MCF 10A (cell line): ENCODE results near the gene PPFIBP1. TPM values are rescaled to one million over a fixed set of nuclear protein-coding genes. Genes with fewer than 3 reads are reported as not detected.
A peak's percentile ranks its signal among the peaks of the same experiment; 100 is the strongest.

Experiments used
- BruUV-seq: library from RNA; stranded (reverse); fragments of 400-500 nt; replicated peaks from 2 replicates; lab custom pipeline; 2021; lab: Mats Ljungman, UMichigan
- CTCF ChIA-PET: fragments of 300-600 bp; sonication (Branson Sonifier 250); formaldehyde crosslinking; extraction: SDS; loops from one replicate; lab custom pipeline; 2021; ENCODE audit warnings: antibody characterized with exemption, inconsistent platforms; lab: Yijun Ruan, JAX
- POLR2A ChIA-PET: fragments of 300-600, 350-650 bp; sonication (Branson Sonifier 250); formaldehyde crosslinking; extraction: SDS; loops from one replicate; lab custom pipeline; 2020; ENCODE audit warnings: antibody characterized with exemption, inconsistent platforms; lab: Yijun Ruan, JAX
- DNase-seq: peaks from one replicate; pipeline ENCODE4 v3.0.0-alpha.2; 2018; ENCODE audit not compliant: unreplicated experiment
- H3K27ac Mint-ChIP-seq: one replicate; pipeline ENCODE4 v1.8.0; 2022; ENCODE audit warnings: mild to moderate bottlenecking, low read depth, mixed read lengths; ENCODE audit not compliant: unreplicated experiment
- H3K27me3 Mint-ChIP-seq: one replicate; pipeline ENCODE4 v1.8.0; 2022; ENCODE audit warnings: mixed read lengths; ENCODE audit not compliant: insufficient read depth, unreplicated experiment
- H3K36me3 Mint-ChIP-seq: one replicate; pipeline ENCODE4 v1.8.0; 2022; ENCODE audit warnings: mild to moderate bottlenecking, moderate library complexity, mixed read lengths; ENCODE audit not compliant: insufficient read depth, unreplicated experiment
- H3K4me1 Mint-ChIP-seq: one replicate; pipeline ENCODE4 v1.8.0; 2022; ENCODE audit warnings: mixed read lengths; ENCODE audit not compliant: insufficient read depth, unreplicated experiment
- H3K4me3 Mint-ChIP-seq: one replicate; pipeline ENCODE4 v1.8.0; 2022; ENCODE audit warnings: mild to moderate bottlenecking, moderate library complexity, mixed read lengths; ENCODE audit not compliant: unreplicated experiment
- H3K9me3 Mint-ChIP-seq: one replicate; pipeline ENCODE4 v1.8.0; 2022; ENCODE audit warnings: mixed read lengths; ENCODE audit not compliant: unreplicated experiment
- intact Hi-C: fragments of 100-400 bp; cut with micrococcal nuclease; formaldehyde crosslinking; loops from 2 replicates; pipeline ENCODE4 v1.14.1; 2022
- total RNA-seq: library from RNA; stranded (reverse); gene quantifications from 2 replicates; pipeline ENCODE4 v1.2.3, GENCODE V29; 2022
- TF ChIP-seq, protein P1 (sequence below): fragments of 200-600 bp; IDR thresholded peaks from one replicate; pipeline ENCODE4 v1.8.0; 2022; ENCODE audit warnings: antibody characterized with exemption, mild to moderate bottlenecking; ENCODE audit not compliant: unreplicated experiment

Gene PPFIBP1
- total RNA-seq, 1 experiment from 2014 or later, result 82.6 TPM

- intact Hi-C loops, result no loop called here
- Mint-ChIP-seq H3K27ac (peak overlapping the region; percentile 55), H3K4me1 (peaks cover 8% of the 10 kb centered on the region), H3K27me3 (no peaks in the 10 kb centered on the region), H3K9me3 (peaks cover 14% of the 10 kb centered on the region), H3K36me3 (no peaks in the 10 kb centered on the region), H3K4me3 (no peak overlapping the region)
- CTCF ChIA-PET, result interaction anchor here (1.1 kb wide), 1 partner anchor 11 kb away, joined by 3 read pairs; no protein-coding TSS in a partner anchor
- POLR2A ChIA-PET, result interaction anchor here (0.6 to 1.7 kb wide), 3 partner anchors 22 to 80 kb away, joined by 3 to 4 read pairs (median 4); partner anchors contain the start of gene PPFIBP1
- BruUV-seq, result no TSS peak
- TF ChIP-seq, protein P1, sequence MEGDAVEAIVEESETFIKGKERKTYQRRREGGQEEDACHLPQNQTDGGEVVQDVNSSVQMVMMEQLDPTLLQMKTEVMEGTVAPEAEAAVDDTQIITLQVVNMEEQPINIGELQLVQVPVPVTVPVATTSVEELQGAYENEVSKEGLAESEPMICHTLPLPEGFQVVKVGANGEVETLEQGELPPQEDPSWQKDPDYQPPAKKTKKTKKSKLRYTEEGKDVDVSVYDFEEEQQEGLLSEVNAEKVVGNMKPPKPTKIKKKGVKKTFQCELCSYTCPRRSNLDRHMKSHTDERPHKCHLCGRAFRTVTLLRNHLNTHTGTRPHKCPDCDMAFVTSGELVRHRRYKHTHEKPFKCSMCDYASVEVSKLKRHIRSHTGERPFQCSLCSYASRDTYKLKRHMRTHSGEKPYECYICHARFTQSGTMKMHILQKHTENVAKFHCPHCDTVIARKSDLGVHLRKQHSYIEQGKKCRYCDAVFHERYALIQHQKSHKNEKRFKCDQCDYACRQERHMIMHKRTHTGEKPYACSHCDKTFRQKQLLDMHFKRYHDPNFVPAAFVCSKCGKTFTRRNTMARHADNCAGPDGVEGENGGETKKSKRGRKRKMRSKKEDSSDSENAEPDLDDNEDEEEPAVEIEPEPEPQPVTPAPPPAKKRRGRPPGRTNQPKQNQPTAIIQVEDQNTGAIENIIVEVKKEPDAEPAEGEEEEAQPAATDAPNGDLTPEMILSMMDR, result no peak
- DNase-seq, result no peak
Measured at GRCh38 chr12:27604431-27604830, 80.4 kb downstream of the PPFIBP1 start.

DNA sequence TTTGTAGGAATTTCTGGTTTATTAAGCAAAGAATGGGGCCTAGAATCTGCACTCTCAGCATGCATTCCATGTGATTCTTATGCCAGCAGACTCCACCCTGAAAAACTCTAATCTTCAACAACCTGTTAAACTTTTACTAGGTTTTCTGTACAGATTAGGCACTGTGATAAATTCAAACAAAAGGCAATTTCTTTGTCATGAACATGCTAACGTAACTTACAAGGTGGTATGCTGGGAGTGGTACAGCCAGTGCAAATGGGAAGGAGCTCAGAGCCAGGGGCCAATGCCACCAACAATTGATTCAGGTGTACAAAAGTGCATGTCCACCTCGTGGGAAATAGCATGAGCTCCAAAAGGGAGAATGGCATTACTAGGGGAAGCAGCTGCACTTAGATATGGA lies 83.0 kb downstream of the PPFIBP1 start:
- BruUV-seq, result no TSS peak
- Mint-ChIP-seq H3K4me1 (peaks cover 26% of the 10 kb centered on the region), H3K27me3 (no peaks in the 10 kb centered on the region), H3K4me3 (no peak overlapping the region), H3K36me3 (no peaks in the 10 kb centered on the region), H3K9me3 (peaks cover 14% of the 10 kb centered on the region), H3K27ac (no peak overlapping the region)
- POLR2A ChIA-PET, result interaction anchor here (0.5 to 1.3 kb wide), 2 partner anchors 14 to 84 kb away, joined by 3 read pairs; no protein-coding TSS in a partner anchor
- no peak for DNase-seq
- TF ChIP-seq, protein P1, result no peak
- intact Hi-C loops, result no loop called here
- CTCF ChIA-PET, result interaction anchor here (1.9 kb wide), 1 partner anchor 173 kb away, joined by 9 read pairs; no protein-coding TSS in a partner anchor

- intact Hi-C loops, result no loop called here
- TF ChIP-seq, protein P1, result no peak
- CTCF ChIA-PET, result interaction anchor here (1.9 kb wide), 1 partner anchor 173 kb away, joined by 9 read pairs; no protein-coding TSS in a partner anchor
Measured at GRCh38 chr12:27607591-27607990, 83.6 kb downstream of the PPFIBP1 start.

DNA sequence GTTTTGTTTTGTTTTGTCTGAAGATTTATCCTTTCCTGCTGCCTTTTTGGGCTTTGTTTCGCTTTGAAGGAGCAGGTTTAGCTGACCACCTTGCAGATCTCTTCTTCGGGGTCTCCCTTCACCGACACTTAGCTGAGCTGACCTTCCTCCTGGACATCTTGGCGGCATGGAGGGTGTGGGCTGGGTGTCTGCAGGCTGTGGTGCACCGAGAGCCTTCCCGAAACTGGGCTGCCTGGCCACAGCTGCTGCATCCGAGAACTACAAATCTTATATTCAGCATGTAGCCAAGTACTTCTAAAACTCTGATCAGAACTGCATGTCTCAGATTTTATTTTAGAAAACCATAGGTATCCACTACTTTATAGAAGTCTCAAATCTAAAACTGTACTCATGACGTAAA lies 84.9 kb downstream of the PPFIBP1 start:
- BruUV-seq, result no TSS peak
- H3K27ac Mint-ChIP-seq, result peak overlapping the region; percentile 89
- peaks cover 27% of the 10 kb centered on the region for H3K4me1 Mint-ChIP-seq
- no peak overlapping the region for H3K4me3 Mint-ChIP-seq
- intact Hi-C loops, result no loop called here
- no peak for DNase-seq
- peaks cover under 1% of the 10 kb centered on the region for H3K36me3 Mint-ChIP-seq
- ChIA-PET POLR2A (interaction anchor here (0.7 to 0.8 kb wide), 2 partner anchors 10 to 67 kb away, joined by 3 to 4 read pairs; no protein-coding TSS in a partner anchor), CTCF (no interaction called here)
- H3K9me3 Mint-ChIP-seq, result peaks cover 11% of the 10 kb centered on the region
- TF ChIP-seq, protein P1, result no peak
- no peaks in the 10 kb centered on the region for H3K27me3 Mint-ChIP-seq

More at GRCh38 chr12:27607591-27607990, 83.6 kb downstream of the PPFIBP1 start:
- POLR2A ChIA-PET, result no interaction called here
- Mint-ChIP-seq H3K4me3 (no peak overlapping the region), H3K27me3 (no peaks in the 10 kb centered on the region), H3K4me1 (peaks cover 27% of the 10 kb centered on the region), H3K36me3 (no peaks in the 10 kb centered on the region), H3K9me3 (peaks cover 14% of the 10 kb centered on the region), H3K27ac (no peak overlapping the region)
- no TSS peak for BruUV-seq
- no peak for DNase-seq
